ENCODE data around the gene OR12D2.
A peak's percentile ranks its signal among the peaks of the same experiment; 100 is the strongest.
"Not testable (repeated sequence)": the region's sequence is repeated elsewhere in the genome, so short reads cannot be mapped to it uniquely, and the experiment has no call there.

OR12D2 gene, protein sequence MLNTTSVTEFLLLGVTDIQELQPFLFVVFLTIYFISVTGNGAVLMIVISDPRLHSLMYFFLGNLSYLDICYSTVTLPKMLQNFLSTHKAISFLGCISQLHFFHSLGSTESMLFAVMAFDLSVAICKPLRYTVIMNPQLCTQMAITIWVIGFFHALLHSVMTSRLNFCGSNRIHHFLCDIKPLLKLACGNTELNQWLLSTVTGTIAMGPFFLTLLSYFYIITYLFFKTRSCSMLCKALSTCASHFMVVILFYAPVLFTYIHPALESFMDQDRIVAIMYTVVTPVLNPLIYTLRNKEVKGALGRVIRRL

DNA sequence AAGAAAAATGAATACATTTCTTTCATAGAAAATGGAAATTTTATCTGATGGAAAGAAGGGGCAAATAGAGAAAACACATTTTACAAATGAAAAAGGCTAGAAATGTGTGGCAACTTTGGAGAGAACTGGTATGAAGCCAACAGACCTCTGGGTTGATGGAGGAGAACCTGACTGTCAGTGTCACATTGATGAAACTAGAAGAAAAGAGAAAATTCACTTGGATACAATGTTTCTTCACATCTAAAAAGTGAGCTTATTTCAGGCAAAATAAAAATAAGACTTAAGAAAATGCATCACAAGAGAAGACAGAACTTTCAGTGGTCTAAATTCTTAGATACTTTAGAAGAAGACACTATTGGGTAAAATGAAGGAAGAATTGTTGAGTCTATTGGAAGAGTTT, at the start of gene OR12D2:
TSS of gene OR12D2 (plus strand) at position 301 of the 400 bp plus-strand sequence. CDS start 1,069 bp downstream, outside the sequence.
- intact Hi-C loops (cut with DNase I), result no loop called here
- no peak for DNase-seq

- intact Hi-C loops (cut with DNase I); DNase-seq: not testable (repeated sequence)
Measured at GRCh38 chr6:29349348-29349747, 46.1 kb upstream of the OR12D2 start.

DNA sequence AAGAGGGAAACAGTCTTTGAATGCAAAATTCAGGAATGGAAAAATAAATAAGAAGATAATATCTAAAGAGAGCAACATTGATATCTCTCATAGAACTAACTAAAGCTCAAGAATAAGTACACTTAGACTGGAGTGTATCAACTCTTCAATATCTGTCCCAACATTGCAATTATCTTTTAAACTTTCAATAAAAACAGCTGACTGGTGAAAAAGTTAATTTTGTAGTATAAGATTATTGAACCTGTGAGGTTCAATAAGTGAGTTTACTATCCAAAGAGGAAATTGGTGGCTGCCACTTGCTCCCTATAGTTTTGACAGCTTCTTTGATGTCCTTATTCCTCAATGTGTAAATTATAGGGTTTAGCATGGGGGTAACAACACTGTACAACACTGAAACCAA, 40.5 kb upstream of the OR12D2 start:
- no peak for DNase-seq
- intact Hi-C loops (cut with DNase I), result no loop called here

- intact Hi-C loops (cut with DNase I), result no loop called here
- no peak for DNase-seq
Measured at GRCh38 chr6:29355603-29356002, 39.8 kb upstream of the OR12D2 start.

DNA sequence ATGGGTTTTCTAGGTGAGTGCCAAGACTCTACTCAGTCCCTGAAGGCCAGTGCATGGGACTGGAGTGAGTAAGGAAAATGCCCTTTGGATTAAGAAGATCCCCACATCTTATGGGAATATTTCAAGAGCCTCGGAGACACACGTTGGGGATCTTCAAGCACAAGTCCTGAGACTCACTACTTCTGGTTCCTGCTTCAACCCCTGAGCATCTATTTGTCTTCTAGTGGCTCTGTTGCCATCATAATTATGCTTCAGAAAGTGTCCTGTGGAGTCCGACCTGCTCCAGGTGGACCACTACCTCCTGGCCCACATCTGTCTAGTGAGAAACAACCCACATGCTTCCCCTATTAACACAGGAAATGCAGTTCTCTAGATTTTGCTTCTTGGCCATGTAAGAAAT, 26.7 kb upstream of the OR12D2 start, which contains the start of gene OR5V1:
TSS of gene OR5V1 (minus strand) at position 101 of the 400 bp plus-strand sequence. CDS start 12,670 bp downstream, outside the sequence.
- intact Hi-C loops (cut with DNase I), result no loop called here
- DNase-seq, result no peak

- no peak for DNase-seq
- intact Hi-C loops (cut with DNase I), result loop anchor here (10.0 kb wide), 1 partner anchor 210 kb away; the partner anchor contains the start of gene OR2H2
Measured at GRCh38 chr6:29375191-29375590, 20.2 kb upstream of the OR12D2 start, which contains the start of gene OR12D3. Gene OR12D3, minus strand, starts transcription at chr6:29375291. Its CDS starts 4 bp downstream, at chr6:29375287.

- no peak for DNase-seq
- intact Hi-C loops (cut with DNase I), result loop anchor here (10.0 kb wide), 1 partner anchor 209 kb away; the partner anchor contains the start of gene OR2H2
Measured at GRCh38 chr6:29376003-29376402, 19.4 kb upstream of the OR12D2 start.

DNA sequence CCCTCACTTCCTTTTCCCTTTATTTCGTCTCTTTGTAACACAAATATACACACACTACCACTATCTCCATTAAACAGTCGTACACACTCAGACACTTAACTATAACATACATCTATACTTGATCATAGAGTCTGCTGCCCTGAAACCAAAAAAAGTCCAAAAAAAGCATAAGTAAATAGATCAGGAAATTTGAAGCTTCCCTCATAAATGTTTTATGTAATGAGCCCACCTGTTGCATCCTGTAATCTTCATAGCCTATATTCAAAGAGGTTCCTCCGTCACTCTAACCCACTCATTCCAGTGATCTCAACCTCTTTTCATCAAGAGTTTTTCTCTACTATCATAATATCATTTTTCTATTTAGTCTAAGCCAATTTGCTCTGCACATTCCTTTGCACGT, 6.9 kb upstream of the OR12D2 start:
- DNase-seq, result no peak
- intact Hi-C loops (cut with DNase I), result no loop called here

DNA sequence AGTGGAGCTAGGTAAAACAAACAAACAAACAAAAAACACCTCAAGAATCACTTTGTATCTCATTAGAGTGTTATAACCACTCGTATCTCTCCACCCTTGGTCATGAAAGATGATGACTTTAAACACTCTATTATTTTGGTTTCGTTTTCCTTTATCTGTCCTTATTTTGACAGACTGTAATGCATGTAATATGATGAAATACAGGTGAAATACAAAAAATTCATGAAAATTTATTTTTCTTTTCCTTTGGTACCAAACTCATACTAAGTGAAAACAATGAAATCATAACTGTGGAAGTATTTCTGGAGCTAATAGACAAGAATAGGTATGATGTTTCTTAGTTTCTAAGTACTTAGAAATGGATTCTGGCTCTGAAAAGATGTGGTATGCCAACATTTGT, 4.1 kb downstream of the OR12D2 start:
- no peak for DNase-seq
- intact Hi-C loops (cut with DNase I), result no loop called here

DNA sequence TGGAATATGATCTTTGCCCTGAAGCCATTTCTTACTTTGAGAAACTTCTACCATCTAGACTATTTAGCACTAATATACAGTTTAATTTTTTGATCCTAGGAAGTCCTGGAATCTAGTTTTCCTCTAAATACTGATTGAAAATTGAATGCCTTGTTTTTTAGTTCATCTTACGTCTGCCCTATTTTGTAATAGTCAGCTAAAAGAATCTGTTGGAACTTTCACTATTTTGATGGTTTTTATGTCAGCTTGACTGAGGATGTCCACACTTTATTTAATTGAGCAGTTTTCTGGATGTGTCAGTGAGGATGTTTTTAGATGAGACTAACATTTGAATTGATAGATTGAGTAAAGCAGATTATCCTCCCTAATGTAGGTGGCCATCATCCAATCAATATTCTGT, 8.4 kb downstream of the OR12D2 start:
- intact Hi-C loops (cut with DNase I), result no loop called here
- DNase-seq, result no peak

- DNase-seq, result no peak
- intact Hi-C loops (cut with DNase I), result no loop called here
Measured at GRCh38 chr6:29414588-29414987, 19.2 kb downstream of the OR12D2 start, which contains the start of gene OR12D1. Gene OR12D1, plus strand, starts transcription at chr6:29414928.

- intact Hi-C loops (cut with DNase I), result no loop called here
Measured at GRCh38 chr6:29419516-29419915, 24.1 kb downstream of the OR12D2 start.

GRCh38 chr6:29424168-29424567, 28.7 kb downstream of the OR12D2 start:
- intact Hi-C loops (cut with DNase I), result no loop called here
- no peak for DNase-seq

More at GRCh38 chr6:29419516-29419915, 24.1 kb downstream of the OR12D2 start:
- no peak for DNase-seq

DNA sequence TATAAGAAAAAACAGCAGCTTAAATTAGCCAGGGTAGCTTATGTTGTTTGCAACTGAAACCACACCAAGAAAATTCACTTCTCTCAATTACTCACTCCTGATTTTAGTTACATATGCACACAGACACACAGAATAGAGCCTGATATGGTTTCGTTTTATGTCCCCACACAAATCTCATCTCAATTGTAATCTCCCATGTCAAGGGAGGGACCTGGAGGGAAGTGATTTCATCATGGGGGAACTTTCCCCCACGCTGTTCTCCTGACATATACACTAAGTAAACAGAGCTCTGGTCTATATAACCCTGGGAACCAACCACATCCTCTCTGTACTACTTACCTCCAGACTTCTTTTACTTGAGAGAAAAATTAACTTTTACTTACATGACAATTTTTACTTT, 29.1 kb downstream of the OR12D2 start:
- no peak for DNase-seq
- intact Hi-C loops (cut with DNase I), result no loop called here

GRCh38 chr6:29425075-29425474, 29.6 kb downstream of the OR12D2 start:
- intact Hi-C loops (cut with DNase I), result no loop called here
- no peak for DNase-seq

DNA sequence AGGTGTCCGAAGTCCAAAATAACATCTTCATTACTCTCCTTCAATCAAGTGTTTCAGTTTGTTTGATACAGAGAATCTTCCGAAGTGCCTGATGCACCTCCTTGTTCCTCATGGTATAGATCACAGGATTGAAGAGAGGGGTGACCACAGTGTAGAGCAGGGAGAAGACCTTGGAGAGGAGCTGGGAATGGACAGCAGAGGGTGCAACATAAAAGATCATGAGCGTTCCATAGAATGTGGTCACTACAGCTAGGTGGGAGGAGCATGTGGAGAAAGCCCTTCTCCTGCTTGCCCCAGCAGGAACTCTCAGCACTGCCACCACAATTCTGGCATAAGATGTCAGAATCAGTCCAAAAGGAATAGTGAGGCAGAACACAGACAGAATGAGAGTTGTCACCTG, 31.2 kb downstream of the OR12D2 start:
- no peak for DNase-seq
- intact Hi-C loops (cut with DNase I), result no loop called here

GRCh38 chr6:29436730-29437129, 41.3 kb downstream of the OR12D2 start:
- peak in 1 of 10 donors; percentile 44 for DNase-seq
- intact Hi-C loops (cut with DNase I), result not testable (repeated sequence)

DNA sequence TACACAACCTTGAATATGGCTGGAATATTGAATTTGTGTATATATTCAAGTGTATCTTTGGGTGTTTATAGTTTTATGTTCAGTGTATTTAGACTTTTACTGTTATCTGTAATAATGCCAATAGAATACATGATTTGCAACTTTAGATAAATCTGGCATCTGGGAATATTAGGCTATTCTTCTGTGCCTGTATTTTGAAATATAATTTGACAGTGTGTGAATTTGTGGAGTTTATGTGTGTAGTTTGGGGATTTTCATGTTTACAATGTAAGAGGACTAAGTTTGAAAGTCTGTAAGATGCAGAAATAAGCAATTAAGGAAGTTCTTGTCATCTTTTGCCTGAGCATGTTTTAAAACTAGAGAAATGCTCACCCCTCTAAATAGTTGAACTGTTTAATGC, 43.6 kb downstream of the OR12D2 start, which contains the start of gene OR10C1:
TSS of gene OR10C1 (plus strand) at position 301 of the 400 bp plus-strand sequence. CDS start 710 bp downstream, outside the sequence.
- no peak for DNase-seq
- intact Hi-C loops (cut with DNase I), result no loop called here

DNA sequence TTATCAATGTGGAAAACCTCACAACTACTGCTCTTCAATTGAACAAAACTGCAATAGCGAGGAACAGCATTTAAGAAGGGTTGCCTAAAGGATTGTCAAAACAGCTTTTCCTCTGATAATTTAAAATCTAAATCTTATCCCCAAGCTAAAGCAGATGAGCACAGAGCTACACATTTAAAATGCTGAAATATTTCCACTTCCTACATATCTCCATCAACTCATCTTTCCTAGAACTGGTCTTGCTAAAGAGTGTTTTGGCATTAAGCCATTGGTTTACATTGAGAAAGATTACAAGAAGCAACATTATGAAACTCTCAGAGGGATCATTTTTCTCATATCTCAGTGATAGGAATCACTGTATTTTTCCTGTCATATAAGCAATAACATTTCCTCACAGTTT, 47.3 kb downstream of the OR12D2 start:
- intact Hi-C loops (cut with DNase I), result no loop called here
- no peak for DNase-seq

DNA sequence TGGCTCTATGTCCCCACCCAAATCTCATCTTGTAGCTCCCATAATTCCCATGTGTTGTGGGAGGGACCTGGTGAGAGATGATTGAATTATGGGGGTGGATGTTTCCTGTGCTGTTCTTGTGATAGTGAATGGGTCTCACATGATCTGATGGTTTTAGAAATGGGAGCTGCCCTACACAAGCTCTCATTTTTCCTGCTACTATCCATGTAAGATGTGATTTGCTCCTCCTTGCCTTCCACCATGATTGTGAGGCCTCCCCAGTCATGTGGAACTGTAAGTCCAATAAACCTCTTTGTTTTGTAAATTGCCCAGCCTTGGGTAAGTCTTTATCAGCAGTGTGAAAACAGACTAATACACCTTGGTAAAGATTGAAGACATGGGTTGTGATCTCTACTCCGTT, 48.6 kb downstream of the OR12D2 start:
- DNase-seq; intact Hi-C loops (cut with DNase I): not testable (repeated sequence)

Measured in posterior cingulate gyrus (tissue), 11 donors.